ENCODE results near the gene FFAR1.
"Not testable (repeated sequence)": the region's sequence is repeated elsewhere in the genome, so short reads cannot be mapped to it uniquely, and the experiment has no call there.

FFAR1 gene

GRCh38 chr19:35344511-35345031 is 3.1 kb upstream of the FFAR1 start:
- no peak for DNase-seq

- no peak for DNase-seq
Measured at GRCh38 chr19:35345671-35346111, 2.0 kb upstream of the FFAR1 start.

- DNase-seq, result no peak
Measured at GRCh38 chr19:35346193-35347052, 1.3 kb upstream of the FFAR1 start.

- DNase-seq, result no peak
Measured at GRCh38 chr19:35347930-35348298, 212 bp downstream of the FFAR1 start.

GRCh38 chr19:35348911-35349611 is 1.4 kb downstream of the FFAR1 start:
- no peak for DNase-seq

- no peak for DNase-seq
Measured at GRCh38 chr19:35349614-35350521, 2.2 kb downstream of the FFAR1 start.

GRCh38 chr19:35350591-35350990 is 2.9 kb downstream of the FFAR1 start:
- DNase-seq, result no peak

GRCh38 chr19:35351411-35352176 is 3.9 kb downstream of the FFAR1 start:
- no peak for DNase-seq

- DNase-seq, result no peak
Measured at GRCh38 chr19:35352177-35352447, 4.4 kb downstream of the FFAR1 start.

- peak; percentile 87 for DNase-seq
Measured at GRCh38 chr19:35352448-35353304, 5.0 kb downstream of the FFAR1 start.

- peak; percentile 49 for DNase-seq
Measured at GRCh38 chr19:35353635-35354034, 5.9 kb downstream of the FFAR1 start.

GRCh38 chr19:35354898-35355297 is 7.2 kb downstream of the FFAR1 start:
- DNase-seq, result no peak

- no peak for DNase-seq
Measured at GRCh38 chr19:35355791-35356460, 8.2 kb downstream of the FFAR1 start.

- no peak for DNase-seq
Measured at GRCh38 chr19:35357867-35358573, 10.3 kb downstream of the FFAR1 start, which contains the start of gene FFAR3. Gene FFAR3, plus strand, starts transcription at chr19:35358460. Its CDS starts 431 bp downstream, at chr19:35358891.

GRCh38 chr19:35358834-35359233 is 11.1 kb downstream of the FFAR1 start:
- not testable (repeated sequence) for DNase-seq

- DNase-seq, result not testable (repeated sequence)
Measured at GRCh38 chr19:35359395-35359794, 11.7 kb downstream of the FFAR1 start.

- not testable (repeated sequence) for DNase-seq
Measured at GRCh38 chr19:35360081-35360480, 12.4 kb downstream of the FFAR1 start.

- DNase-seq, result no peak
Measured at GRCh38 chr19:35360880-35361420, 13.2 kb downstream of the FFAR1 start.

GRCh38 chr19:35362261-35363000 is 14.7 kb downstream of the FFAR1 start:
- DNase-seq, result no peak

All from OCI-M1 (cell line).